ENCODE measurements around the gene EVX2. TPM values are rescaled to one million over a fixed set of nuclear protein-coding genes. Genes with fewer than 3 reads are reported as not detected.

Gene EVX2
- total RNA-seq, 4 donors from 2014 or later = not detected

DNA sequence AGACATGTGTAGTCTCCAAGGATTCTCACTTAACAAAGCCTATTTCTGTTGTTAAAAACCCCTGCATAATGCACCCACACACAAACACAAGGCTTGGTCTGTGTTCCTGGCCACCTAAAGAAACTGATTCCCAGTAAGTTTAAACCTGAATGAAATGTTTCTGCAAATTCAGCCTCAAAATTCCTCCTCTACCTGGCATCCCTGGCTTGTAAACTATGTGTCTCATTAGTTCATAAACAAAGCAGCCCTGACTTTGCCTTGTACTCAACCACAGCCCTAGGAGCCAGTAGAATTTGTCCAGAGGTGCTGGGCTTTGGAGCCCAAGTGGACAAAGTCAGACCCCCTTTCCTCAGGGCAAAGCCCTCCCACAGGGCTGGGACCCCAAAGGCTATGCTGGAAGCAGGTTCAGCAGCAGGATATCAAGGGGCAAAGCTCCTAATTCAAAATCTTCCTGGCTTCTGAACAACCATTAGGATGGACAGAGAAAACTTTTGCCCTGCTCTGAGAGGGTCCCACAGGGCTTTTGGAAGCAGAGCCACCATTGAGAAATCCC, 6.2 kb upstream of the EVX2 start:
- Histone ChIP-seq H3K4me3 (no peak overlapping the region), H3K27me3 (peaks cover 100% of the 10 kb centered on the region), H3K27ac (no peak overlapping the region), H3K36me3 (no peaks in the 10 kb centered on the region), H3K4me1 (peaks cover 45% of the 10 kb centered on the region), H3K9me3 (no peaks in the 10 kb centered on the region)
- no peak for DNase-seq (ENCODE audit: low spot score in 2 of 2)
- TF ChIP-seq, protein P1, sequence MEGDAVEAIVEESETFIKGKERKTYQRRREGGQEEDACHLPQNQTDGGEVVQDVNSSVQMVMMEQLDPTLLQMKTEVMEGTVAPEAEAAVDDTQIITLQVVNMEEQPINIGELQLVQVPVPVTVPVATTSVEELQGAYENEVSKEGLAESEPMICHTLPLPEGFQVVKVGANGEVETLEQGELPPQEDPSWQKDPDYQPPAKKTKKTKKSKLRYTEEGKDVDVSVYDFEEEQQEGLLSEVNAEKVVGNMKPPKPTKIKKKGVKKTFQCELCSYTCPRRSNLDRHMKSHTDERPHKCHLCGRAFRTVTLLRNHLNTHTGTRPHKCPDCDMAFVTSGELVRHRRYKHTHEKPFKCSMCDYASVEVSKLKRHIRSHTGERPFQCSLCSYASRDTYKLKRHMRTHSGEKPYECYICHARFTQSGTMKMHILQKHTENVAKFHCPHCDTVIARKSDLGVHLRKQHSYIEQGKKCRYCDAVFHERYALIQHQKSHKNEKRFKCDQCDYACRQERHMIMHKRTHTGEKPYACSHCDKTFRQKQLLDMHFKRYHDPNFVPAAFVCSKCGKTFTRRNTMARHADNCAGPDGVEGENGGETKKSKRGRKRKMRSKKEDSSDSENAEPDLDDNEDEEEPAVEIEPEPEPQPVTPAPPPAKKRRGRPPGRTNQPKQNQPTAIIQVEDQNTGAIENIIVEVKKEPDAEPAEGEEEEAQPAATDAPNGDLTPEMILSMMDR (IDR thresholded peaks at IDR 0.05) = no peak
- TF ChIP-seq POLR2A (IDR thresholded peaks at IDR 0.05) (no peak), POLR2AphosphoS5 (IDR thresholded peaks at IDR 0.05) (no peak), EP300 (IDR thresholded peaks at IDR 0.05) (no peak)

DNA sequence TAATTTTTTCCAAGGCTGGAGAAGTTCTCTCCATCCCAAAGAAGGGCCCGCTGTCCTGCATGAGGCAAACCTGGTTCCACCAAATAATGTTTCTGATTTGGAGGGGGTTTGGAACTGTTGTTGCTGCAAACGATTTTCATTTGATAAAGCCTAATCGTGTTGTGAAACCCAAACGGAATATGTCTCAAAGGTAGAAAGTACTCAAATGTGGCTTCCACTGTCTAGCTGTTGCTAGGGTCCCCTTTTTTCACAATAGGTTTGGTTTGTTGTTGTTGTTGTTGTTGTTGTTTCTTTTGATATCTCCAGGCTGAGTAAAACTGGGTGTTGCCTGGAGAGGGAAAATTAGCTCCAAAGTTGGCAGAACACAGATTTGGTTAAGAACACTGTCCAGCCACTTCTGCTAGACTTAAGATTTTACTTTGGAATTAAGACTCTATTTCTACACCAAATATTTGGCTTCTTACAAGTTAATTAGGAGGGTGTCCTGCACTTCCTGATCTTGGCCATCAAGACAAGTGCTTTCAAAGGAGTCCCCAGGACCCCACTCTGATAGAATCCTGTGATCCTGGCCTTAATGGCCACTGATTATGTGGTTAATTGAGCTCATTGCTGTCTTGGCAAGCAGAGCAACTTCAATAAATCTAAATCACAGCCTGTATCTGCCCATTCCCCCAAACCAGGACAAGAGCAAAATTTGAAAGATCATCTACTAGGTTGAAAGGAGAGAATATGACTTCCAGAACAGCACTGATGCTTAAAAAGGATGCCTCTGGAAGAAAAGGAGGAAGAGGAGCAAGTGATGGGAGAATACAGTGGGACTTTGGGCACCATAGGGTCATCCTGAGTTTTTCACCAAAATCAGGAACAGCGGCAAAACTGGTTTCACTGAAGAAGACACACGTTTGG, 5.4 kb upstream of the EVX2 start:
- no peak for DNase-seq (ENCODE audit: low spot score in 2 of 2)

DNA sequence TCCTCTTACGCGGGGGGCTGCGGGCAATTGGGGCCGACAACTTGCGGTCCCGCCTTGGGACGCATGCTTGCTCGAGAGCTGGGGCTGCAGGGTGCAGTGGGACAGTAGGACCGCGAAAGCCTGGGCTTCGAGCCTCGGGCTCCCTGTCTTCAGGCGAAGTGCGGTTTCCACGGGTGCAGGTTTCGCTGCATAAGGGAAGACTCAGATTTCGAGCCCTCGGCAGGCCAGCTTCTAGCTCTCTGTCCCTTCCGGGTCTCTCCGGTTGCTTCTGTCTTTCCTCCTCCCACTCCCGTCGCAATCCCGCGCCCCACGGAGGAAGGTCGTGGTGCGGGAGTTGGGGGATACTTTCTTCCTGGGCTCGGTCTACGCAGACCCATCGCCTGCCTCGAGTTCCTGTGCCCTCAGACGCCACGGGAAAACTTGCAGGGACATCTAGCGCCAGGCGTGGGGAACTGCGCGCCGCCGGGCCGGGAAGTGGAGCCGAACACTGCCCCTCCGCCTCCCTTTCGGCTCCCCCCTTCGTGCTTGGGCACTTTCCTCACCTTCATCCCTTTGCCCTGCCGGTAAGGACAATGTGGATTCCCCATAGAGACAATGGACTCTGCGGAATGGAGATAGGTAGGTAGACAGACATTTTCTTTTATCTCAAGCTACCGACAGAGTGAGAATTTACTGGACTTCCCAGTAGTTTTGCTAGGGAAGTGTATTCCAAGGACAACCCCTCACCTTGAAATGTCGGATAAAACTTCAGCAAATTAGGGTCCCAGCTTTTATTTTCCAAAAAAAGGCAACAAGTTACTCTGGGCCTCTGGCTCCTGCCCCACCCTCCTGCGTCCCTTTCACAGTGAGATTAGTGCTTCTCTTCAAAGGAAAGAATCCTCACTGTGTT, 4.5 kb upstream of the EVX2 start:
- WGBS = 4% methylated on average over 19 of the region's 49 CpGs
- H3K4me3 ChIP-seq = peak overlapping the region; percentile 16
- no peak for DNase-seq (ENCODE audit: low spot score in 2 of 2)

More for the DNA sequence above, 5.4 kb upstream of the EVX2 start:
- Histone ChIP-seq H3K4me3 (no peak overlapping the region), H3K9me3 (no peaks in the 10 kb centered on the region), H3K27ac (no peak overlapping the region), H3K27me3 (peaks cover 100% of the 10 kb centered on the region), H3K36me3 (no peaks in the 10 kb centered on the region), H3K4me1 (peaks cover 51% of the 10 kb centered on the region)
- WGBS = 14% methylated on average over 6 of the region's 6 CpGs
- no peak for TF ChIP-seq POLR2AphosphoS5 (IDR thresholded peaks at IDR 0.05)
- no peak for TF ChIP-seq POLR2A (IDR thresholded peaks at IDR 0.05)
- TF ChIP-seq EP300 (IDR thresholded peaks at IDR 0.05) = no peak
- TF ChIP-seq, protein P1 (IDR thresholded peaks at IDR 0.05) = no peak

DNA sequence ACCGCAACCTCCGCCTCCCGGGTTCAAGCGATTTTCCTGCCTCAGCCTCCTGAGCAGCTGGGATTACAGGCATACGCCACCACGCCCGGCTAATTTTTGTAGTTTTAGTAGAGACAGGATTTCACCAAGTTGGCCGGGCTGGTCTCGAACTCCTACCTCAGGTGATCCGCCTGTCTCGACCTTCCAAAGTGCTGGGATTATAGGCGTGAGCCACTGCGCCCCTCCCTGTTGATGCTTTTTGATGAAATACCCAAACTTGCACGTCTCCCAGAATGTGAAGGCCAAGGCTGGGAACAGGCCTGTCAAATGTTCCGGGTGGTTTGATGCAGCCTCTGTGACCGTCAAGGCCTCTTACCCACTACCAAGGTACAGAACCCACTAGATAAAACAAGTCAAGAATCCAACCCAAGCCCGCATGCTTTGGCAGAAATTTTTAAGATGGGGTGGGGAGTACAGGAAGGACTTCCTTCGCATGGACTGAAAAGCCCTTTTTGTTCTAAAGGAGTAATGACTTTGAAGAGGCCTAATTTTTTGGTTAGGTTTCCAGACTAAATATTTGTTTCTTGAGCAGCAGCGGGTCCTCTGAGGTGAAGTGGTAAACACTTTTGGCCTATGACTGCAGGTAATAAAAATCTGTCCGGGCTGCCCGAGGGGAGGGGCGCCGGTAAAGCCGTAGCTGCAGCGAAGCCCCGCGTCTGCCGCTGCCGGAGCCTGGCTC, 3.7 kb upstream of the EVX2 start:
- Histone ChIP-seq H3K36me3 (no peaks in the 10 kb centered on the region), H3K4me1 (peaks cover 46% of the 10 kb centered on the region), H3K27ac (no peak overlapping the region), H3K9me3 (no peaks in the 10 kb centered on the region), H3K4me3 (no peak overlapping the region), H3K27me3 (peaks cover 100% of the 10 kb centered on the region)
- TF ChIP-seq EP300 (IDR thresholded peaks at IDR 0.05) (no peak), POLR2AphosphoS5 (IDR thresholded peaks at IDR 0.05) (no peak), POLR2A (IDR thresholded peaks at IDR 0.05) (no peak)
- TF ChIP-seq, protein P1 (IDR thresholded peaks at IDR 0.05) = no peak
- WGBS = 48% methylated on average over 24 of the region's 29 CpGs
- no peak for DNase-seq (ENCODE audit: low spot score in 2 of 2)

More for the DNA sequence above, 4.5 kb upstream of the EVX2 start:
- Histone ChIP-seq H3K27me3 (peaks cover 100% of the 10 kb centered on the region), H3K36me3 (no peaks in the 10 kb centered on the region), H3K27ac (no peak overlapping the region), H3K9me3 (no peaks in the 10 kb centered on the region), H3K4me1 (peaks cover 48% of the 10 kb centered on the region)
- TF ChIP-seq, protein P1 (IDR thresholded peaks at IDR 0.05) = peak in 1 of 2 donors; percentile 81
- no peak for TF ChIP-seq POLR2A (IDR thresholded peaks at IDR 0.05)

Measured in suprapubic skin (tissue), 4 donors.